ENCODE measurements around the gene RECK.
"Not testable (repeated sequence)": the region's sequence is repeated elsewhere in the genome, so short reads cannot be mapped to it uniquely, and the experiment has no call there.

RECK gene, protein sequence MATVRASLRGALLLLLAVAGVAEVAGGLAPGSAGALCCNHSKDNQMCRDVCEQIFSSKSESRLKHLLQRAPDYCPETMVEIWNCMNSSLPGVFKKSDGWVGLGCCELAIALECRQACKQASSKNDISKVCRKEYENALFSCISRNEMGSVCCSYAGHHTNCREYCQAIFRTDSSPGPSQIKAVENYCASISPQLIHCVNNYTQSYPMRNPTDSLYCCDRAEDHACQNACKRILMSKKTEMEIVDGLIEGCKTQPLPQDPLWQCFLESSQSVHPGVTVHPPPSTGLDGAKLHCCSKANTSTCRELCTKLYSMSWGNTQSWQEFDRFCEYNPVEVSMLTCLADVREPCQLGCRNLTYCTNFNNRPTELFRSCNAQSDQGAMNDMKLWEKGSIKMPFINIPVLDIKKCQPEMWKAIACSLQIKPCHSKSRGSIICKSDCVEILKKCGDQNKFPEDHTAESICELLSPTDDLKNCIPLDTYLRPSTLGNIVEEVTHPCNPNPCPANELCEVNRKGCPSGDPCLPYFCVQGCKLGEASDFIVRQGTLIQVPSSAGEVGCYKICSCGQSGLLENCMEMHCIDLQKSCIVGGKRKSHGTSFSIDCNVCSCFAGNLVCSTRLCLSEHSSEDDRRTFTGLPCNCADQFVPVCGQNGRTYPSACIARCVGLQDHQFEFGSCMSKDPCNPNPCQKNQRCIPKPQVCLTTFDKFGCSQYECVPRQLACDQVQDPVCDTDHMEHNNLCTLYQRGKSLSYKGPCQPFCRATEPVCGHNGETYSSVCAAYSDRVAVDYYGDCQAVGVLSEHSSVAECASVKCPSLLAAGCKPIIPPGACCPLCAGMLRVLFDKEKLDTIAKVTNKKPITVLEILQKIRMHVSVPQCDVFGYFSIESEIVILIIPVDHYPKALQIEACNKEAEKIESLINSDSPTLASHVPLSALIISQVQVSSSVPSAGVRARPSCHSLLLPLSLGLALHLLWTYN

GRCh38 chr9:36036780-36037548 lies at the start of gene RECK:
Gene RECK (plus strand): TSS chr9:36036913. CDS start chr9:36036999, 86 bp downstream.
- DNase-seq, result peak; percentile 87

- DNase-seq, result no peak
Observed at GRCh38 chr9:35990155-35990554, 46.6 kb upstream of the RECK start.

- not testable (repeated sequence) for DNase-seq
Observed at GRCh38 chr9:35993136-35993535, 43.6 kb upstream of the RECK start.

- no peak for DNase-seq
Observed at GRCh38 chr9:35993976-35994720, 42.6 kb upstream of the RECK start.

DNA sequence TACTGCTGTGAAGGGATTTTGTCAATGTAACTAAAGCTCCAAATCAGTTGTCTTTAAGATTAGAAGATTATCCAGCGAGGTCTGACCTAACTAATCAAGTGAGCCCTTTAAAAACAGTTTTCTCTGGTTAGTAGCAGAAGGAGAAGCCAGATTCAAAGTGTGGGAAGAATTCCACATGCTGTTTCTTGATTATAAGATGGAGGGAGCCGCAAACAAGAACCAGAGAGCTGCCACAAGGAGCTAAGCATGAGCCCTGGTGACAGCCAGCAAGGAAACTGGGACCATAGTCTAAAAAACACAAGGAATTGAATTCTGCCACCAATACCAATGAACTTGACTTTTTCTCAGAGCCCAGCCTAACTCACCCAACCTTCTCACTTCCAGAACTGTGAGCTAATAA lies 41.8 kb upstream of the RECK start:
- DNase-seq, result no peak

DNA sequence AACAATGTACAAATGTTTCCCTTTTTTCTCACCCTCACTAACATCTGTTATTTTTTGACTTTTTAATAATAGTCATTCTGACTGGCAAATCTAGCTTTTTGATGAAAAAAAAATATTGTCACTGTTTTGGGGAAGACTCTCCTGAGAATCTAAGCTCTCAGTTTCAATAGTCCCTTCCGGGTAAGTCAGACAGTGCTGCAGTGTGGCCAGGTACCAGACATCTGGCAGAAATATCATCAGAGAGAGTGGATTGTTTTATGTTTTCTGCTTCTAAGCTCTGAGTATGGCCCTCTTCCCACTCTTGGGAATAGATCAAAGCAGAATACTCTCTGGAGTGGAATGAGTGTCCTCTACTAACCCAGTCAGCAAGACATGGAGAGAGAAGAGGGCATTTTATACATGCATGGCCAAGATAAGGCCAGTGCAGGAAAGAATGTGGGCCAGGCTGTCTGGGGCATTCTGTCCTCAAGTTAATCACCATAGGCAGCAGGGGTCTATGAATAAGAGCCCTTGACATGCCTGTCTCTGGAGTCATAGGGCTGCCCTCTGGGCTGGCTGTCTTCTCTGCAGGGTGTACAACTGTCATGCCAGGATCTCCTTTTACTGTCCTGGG lies 40.2 kb upstream of the RECK start:
- no peak for DNase-seq

- not testable (repeated sequence) for DNase-seq
Observed at GRCh38 chr9:35997016-35997415, 39.7 kb upstream of the RECK start.

DNA sequence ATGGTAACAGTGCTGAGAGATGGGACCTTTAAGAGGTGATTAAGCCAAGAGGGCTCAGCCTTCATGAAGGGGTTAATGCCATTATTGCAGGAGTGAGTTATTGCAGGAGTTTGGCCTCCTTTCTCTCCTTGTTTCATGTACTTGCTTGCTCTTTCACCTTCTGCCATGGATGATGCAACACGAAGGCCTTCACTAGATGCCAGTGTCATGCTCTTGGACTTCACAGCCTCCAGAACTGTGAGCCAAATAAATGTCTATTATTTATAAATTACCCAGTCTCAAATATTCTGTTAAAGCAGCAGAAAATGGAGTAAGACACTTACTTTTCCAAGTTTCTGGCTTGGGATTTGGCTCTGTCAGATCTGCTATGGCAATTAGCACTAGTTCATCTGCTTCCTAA lies 38.4 kb upstream of the RECK start:
- DNase-seq, result no peak

- DNase-seq, result no peak
Observed at GRCh38 chr9:36005891-36006290, 30.8 kb upstream of the RECK start.

- DNase-seq, result no peak
Observed at GRCh38 chr9:36006549-36007315, 30.0 kb upstream of the RECK start.

DNA sequence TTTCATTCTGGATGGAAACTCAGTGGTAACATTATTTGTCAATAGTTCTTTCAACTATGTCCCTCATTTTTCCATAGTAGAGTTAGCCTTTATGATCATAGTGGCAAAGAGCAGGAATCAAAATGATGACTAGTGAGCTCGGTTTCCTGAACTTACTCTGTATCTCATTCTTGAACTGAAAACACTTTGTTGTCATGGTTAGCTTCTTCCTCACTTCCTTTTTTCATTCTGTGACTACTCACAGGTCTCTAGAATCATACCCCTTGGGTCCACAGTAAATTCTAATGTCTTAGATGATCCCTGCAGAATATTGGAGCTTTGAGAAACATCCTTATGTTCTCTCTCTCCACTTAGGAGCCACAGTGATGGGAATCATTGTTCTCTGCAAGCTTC lies 29.4 kb upstream of the RECK start:
- no peak for DNase-seq

DNA sequence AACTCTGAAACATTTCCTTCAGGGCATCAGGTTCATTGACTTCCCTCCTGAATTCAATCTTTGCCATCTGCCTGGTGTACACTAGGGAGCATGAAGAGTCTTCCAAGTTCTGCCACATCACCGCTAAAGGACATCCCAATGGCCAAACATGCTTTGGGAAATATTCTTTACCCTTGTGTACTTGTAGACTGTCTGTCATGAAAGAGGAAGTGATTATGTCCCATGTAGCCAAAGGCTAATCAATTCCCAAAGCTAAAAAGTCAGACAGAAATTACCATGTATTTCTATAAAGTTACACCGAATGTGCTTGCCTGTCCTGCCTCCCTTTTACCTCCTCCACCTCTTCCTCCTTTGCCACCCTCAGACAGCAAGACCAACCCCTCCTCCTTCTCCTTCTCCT lies 28.9 kb upstream of the RECK start:
- no peak for DNase-seq

DNA sequence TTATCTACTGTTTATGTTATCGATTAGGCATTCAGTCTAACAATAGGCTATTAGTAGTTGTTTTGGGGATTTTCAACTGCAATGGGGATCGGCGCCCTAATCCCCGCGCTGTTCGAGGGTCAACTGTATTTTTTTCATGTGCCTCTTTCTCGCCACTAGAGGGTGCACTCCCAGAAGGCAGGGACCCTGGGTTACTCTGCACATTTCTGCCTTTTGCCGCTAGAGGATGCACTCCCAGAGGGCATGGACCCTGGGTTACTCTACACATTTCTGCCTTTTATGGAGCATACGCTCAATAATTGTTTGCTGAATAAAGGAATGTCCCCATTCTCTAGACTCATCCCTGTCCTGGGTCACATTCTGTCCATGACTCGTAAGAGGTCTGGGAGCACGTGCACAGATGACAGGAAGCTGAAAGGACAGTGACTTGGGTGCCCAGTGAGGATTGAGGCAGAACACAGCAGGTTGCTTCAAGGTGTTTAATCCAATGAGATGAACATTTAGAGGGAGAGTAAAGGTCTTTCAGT lies 27.9 kb upstream of the RECK start:
- peak; percentile 53 for DNase-seq

DNA sequence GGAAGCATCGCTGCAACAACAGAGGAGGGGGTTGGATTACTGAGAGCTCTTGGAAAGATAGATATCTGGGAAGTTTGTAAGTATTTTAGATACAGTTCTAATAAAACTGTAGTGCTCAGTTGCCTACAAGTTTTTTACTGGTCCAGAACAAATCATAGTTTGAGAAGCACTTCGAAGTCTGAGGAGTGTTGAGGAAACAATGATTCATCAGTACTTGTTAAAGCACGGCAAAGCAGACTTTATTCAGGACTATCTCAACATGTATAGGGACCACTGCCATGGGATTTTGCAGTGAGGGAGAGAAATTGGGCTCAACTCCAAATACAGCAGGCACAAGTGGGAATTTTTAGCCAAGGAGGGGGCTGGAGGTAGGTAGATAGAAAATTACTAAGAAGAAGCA lies 25.3 kb upstream of the RECK start:
- DNase-seq, result no peak

GRCh38 chr9:36017278-36017677 lies 19.4 kb upstream of the RECK start:
- DNase-seq, result no peak

GRCh38 chr9:36018129-36018528 lies 18.6 kb upstream of the RECK start:
- no peak for DNase-seq

DNA sequence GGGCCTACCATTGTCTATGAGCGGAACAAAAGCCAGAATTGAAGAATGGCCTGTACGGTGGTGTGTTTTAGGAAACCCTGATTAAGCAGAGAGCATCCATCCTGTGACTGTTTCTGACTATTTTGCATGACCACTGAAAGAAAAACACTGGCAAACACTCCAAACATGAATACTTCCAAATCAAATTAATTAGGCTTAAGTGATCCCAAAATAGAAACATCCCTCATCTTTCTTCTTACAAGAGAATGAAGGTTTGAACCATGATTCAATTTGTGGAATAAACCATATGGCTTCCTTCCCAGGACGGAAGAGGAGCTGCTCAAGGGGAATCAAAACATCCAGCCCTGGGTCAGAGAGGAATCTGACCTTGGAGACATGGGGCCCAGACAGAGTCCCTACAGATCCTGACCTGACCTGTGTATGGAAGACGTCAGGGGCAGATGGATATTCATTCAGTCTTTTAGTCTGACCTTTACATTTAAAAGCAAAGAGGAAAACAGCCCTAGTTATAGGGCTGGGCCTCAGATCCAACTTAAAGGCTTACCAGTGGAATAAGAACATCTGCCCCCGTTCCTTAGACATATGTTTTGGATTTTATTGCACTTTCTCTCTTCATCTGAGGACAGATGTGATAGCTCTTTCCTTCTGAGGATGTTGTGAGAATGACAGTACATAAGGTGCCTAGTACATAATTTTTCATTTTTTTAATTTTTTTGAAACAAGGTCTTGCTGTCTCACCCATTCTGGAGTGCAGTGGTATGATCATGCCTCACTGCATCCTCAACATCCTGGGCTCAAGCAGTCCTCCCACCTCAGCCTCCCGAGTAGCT lies 17.6 kb upstream of the RECK start:
- no peak for DNase-seq

- no peak for DNase-seq
Observed at GRCh38 chr9:36021968-36022367, 14.7 kb upstream of the RECK start.

GRCh38 chr9:36023260-36024048 lies 13.3 kb upstream of the RECK start:
- DNase-seq, result peak; percentile 68
